Right lobe of liver (tissue), 4 donors: ENCODE results near the gene BAZ2A.

Experiments used
- POLR2A ChIP-seq: fragments of 450-650 bp; IDR thresholded peaks from one replicate; pipeline ENCODE4 v1.6.1; 2017; ENCODE audit warnings: antibody characterized with exemption, mild to moderate bottlenecking
- TF ChIP-seq, protein P1 (sequence below), 4 donors: fragments of 200-600 bp in 3 of 4; fragments of 450-650 bp in 1 of 4; IDR thresholded peaks; one replicate each; pipeline versions ENCODE4 v1.5.1 to v1.8.0; 2016 to 2022; ENCODE audit warnings: antibody characterized with exemption in 4 of 4, mild to moderate bottlenecking in 2 of 4
- donor health status: DM: no; HTN: no; CAD: no.
- donor health status: DM: no; HTN: no; CAD: no.
- donor health status: DM: no; HTN: yes; CAD: no.

DNA sequence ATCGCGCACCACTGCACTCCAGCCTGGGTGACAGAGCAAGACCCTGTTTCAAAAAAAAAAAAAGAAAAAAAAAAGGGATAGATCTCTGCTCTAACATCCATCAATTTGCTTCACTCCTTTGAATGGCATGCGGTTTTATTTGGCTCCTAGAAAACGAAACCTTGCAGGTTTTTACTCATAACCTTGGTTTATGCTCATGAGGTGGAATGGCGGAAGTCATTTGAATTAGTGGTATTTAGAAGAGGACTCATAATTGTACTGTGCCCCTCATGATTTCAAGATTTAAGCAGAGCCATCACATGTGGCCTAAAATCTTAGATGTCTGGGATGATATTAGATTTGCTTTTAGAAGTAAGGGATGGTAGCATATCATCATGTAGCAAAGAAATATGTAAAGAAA, 79.1 kb downstream of the BAZ2A start:
- TF ChIP-seq, protein P1, sequence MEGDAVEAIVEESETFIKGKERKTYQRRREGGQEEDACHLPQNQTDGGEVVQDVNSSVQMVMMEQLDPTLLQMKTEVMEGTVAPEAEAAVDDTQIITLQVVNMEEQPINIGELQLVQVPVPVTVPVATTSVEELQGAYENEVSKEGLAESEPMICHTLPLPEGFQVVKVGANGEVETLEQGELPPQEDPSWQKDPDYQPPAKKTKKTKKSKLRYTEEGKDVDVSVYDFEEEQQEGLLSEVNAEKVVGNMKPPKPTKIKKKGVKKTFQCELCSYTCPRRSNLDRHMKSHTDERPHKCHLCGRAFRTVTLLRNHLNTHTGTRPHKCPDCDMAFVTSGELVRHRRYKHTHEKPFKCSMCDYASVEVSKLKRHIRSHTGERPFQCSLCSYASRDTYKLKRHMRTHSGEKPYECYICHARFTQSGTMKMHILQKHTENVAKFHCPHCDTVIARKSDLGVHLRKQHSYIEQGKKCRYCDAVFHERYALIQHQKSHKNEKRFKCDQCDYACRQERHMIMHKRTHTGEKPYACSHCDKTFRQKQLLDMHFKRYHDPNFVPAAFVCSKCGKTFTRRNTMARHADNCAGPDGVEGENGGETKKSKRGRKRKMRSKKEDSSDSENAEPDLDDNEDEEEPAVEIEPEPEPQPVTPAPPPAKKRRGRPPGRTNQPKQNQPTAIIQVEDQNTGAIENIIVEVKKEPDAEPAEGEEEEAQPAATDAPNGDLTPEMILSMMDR (IDR thresholded peaks at IDR 0.05), result no peak
- no peak for TF ChIP-seq POLR2A
